Loucy (cell line): Measurements from ENCODE around the gene ZBTB37.

ENCODE experiments used
- H2AFZ ChIP-seq: fragments of 200-600 bp; sonication (generic); 2 replicates; pipeline ENCODE4 v1.6.0; 2016; ENCODE audit warnings: antibody characterized with exemption, mild to moderate bottlenecking, low read length, moderate library complexity
- H3F3A ChIP-seq: fragments of 200-600 bp; 2 replicates; pipeline ENCODE4 v1.6.0; 2016; ENCODE audit warnings: antibody characterized with exemption, low read depth, mild to moderate bottlenecking
- H3K27me3 ChIP-seq: fragments of 200-600 bp; sonication (generic); 2 replicates; pipeline ENCODE4 v1.6.1; 2014; ENCODE audit warnings: low read length, mild to moderate bottlenecking; ENCODE audit not compliant: insufficient read depth, poor library complexity, severe bottlenecking
- H3K36me3 ChIP-seq: fragments of 200-600 bp; sonication (generic); 2 replicates; pipeline ENCODE4 v1.6.1; 2016; ENCODE audit warnings: low read length; ENCODE audit not compliant: insufficient read depth
- H3K4me1 ChIP-seq: fragments of 200-600 bp; sonication (generic); 2 replicates; pipeline ENCODE4 v1.5.1; 2014; ENCODE audit warnings: low read length, mild to moderate bottlenecking; ENCODE audit not compliant: insufficient read depth, poor library complexity, severe bottlenecking
- H3K4me2 ChIP-seq: fragments of 200-600 bp; sonication (generic); 2 replicates; pipeline ENCODE4 v1.6.0; 2014; ENCODE audit warnings: antibody characterized with exemption, low read length, low read depth, mild to moderate bottlenecking; ENCODE audit not compliant: poor library complexity, severe bottlenecking
- H3K4me3 ChIP-seq: fragments of 200-600 bp; sonication (generic); 2 replicates; pipeline ENCODE4 v1.5.1; 2014; ENCODE audit warnings: low read length, mild to moderate bottlenecking, mixed read lengths; ENCODE audit not compliant: poor library complexity, severe bottlenecking
- H3K79me2 ChIP-seq: fragments of 200-600 bp; sonication (generic); 2 replicates; pipeline ENCODE4 v1.6.1; 2014; ENCODE audit warnings: low read length; ENCODE audit not compliant: insufficient read depth
- H3K9ac ChIP-seq: fragments of 200-600 bp; sonication (generic); 2 replicates; pipeline ENCODE4 v1.6.0; 2014; ENCODE audit warnings: mild to moderate bottlenecking, low read depth, low read length, moderate library complexity; ENCODE audit not compliant: poor library complexity, severe bottlenecking
- H3K9me2 ChIP-seq: fragments of 200-600 bp; sonication (generic); replicated peaks from 2 replicates; pipeline ENCODE4 v1.6.1; 2016; ENCODE audit warnings: low read depth, low read length, mixed read lengths
- H3K9me3 ChIP-seq: fragments of 200-600 bp; sonication (generic); 2 replicates; pipeline ENCODE4 v1.6.1; 2014; ENCODE audit warnings: mild to moderate bottlenecking, antibody characterized with exemption, low read length, low read depth; ENCODE audit not compliant: insufficient read depth
- H4K20me1 ChIP-seq: fragments of 200-600 bp; sonication (generic); 2 replicates; pipeline ENCODE4 v1.6.0; 2014; ENCODE audit warnings: antibody characterized with exemption, low read length, mild to moderate bottlenecking; ENCODE audit not compliant: insufficient read depth, poor library complexity, severe bottlenecking
- EZH2phosphoT487 ChIP-seq: fragments of 200-600 bp; IDR thresholded peaks from 2 replicates; pipeline ENCODE4 v1.6.1; 2018; ENCODE audit warnings: antibody characterized with exemption, mild to moderate bottlenecking, moderate library complexity, borderline replicate concordance
- TF ChIP-seq, protein P1 (sequence below): fragments of 200-600 bp; sonication (generic); conservative IDR thresholded peaks from 2 replicates; pipeline ENCODE4 v1.5.1; 2014; ENCODE audit warnings: mild to moderate bottlenecking, antibody characterized with exemption, low read length

The ZBTB37 gene

DNA sequence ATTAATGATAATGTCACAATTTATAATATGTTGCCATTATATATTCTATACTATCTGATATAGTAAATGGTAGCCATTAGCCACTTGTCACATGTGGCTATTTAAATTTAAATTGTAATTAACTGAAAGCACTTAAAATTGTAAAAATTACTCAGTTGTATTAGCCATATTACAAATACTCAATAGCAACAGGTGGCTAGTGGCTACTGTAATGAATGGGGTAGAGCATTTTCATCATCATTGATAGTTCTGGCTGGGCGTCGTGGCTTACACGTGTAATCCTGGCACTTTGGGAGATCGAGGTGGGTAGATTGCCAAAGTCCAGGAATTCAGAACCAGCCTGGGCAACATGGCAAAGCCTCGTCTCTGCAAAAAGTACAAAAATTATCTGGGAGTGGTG is 16.5 kb downstream of the ZBTB37 start:
- Histone ChIP-seq H3K36me3 (peaks cover 12% of the 10 kb centered on the region; the same call in 1 of the 2 replicates), H3K9me2 (no peaks in the 10 kb centered on the region), H3K27me3 (no peaks in the 10 kb centered on the region), H4K20me1 (no peaks in the 10 kb centered on the region), H3K9me3 (no peaks in the 10 kb centered on the region), H3F3A (no peaks in the 10 kb centered on the region), H3K9ac (no peak overlapping the region), H3K79me2 (no peaks in the 10 kb centered on the region), H3K4me2 (no peak overlapping the region), H3K4me1 (peaks cover 19% of the 10 kb centered on the region), H2AFZ (no peak overlapping the region), H3K4me3 (no peak overlapping the region)
- no peak for TF ChIP-seq EZH2phosphoT487
- TF ChIP-seq, protein P1, sequence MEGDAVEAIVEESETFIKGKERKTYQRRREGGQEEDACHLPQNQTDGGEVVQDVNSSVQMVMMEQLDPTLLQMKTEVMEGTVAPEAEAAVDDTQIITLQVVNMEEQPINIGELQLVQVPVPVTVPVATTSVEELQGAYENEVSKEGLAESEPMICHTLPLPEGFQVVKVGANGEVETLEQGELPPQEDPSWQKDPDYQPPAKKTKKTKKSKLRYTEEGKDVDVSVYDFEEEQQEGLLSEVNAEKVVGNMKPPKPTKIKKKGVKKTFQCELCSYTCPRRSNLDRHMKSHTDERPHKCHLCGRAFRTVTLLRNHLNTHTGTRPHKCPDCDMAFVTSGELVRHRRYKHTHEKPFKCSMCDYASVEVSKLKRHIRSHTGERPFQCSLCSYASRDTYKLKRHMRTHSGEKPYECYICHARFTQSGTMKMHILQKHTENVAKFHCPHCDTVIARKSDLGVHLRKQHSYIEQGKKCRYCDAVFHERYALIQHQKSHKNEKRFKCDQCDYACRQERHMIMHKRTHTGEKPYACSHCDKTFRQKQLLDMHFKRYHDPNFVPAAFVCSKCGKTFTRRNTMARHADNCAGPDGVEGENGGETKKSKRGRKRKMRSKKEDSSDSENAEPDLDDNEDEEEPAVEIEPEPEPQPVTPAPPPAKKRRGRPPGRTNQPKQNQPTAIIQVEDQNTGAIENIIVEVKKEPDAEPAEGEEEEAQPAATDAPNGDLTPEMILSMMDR: no peak

DNA sequence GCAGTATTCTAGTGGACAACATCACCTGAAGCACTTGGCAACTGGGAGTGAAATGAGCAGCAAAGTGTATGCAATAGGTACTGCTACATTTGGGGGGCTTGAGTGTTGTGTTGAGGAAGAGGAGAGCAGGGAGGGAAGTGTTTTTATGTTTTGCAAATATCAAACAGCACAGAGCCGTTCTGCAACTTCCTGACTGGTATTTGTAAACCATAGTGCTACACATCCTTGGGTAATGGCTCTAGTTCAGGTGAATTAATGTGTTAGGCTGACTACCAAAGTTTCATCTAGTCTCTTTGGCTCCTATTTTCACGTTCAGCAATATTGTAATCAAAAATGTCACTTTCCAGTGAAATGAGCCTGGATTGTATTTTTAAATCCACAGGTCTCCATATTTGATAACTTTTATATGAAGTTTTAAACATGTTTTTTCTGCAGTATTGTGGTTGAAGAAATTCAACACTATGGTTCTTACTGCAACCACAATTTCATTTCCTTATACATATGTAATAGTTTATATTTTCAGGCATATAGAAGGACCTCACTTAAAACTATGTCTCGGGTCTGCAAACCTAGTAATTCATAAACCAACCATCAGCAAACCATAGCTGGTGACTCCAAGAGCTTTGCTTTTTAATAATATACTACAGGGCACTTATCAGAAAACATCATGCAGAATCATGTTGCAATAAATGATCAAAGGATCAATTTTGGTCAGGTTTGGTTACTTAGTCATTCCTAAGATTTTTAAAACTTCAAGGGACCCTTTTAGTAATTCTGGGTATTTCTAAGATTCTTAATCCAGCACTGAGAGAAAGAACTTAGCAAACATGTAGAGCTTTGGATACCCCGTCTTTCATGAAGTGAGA is 18.8 kb downstream of the ZBTB37 start:
- H3K4me3 ChIP-seq: no peak overlapping the region
- peak overlapping the region; percentile 19 for H3K4me2 ChIP-seq
- H3K79me2 ChIP-seq: no peaks in the 10 kb centered on the region
- H3K9me3 ChIP-seq: no peaks in the 10 kb centered on the region
- no peak overlapping the region for H3K9ac ChIP-seq
- no peaks in the 10 kb centered on the region for H3K27me3 ChIP-seq
- peaks cover 12% of the 10 kb centered on the region; the same call in 1 of the 2 replicates for H3K36me3 ChIP-seq
- no peak for TF ChIP-seq EZH2phosphoT487
- TF ChIP-seq, protein P1: no peak
- no peak overlapping the region; the same call in 1 of the 2 replicates for H2AFZ ChIP-seq
- H3K4me1 ChIP-seq: peaks cover 16% of the 10 kb centered on the region
- H3K9me2 ChIP-seq: no peaks in the 10 kb centered on the region
- H4K20me1 ChIP-seq: no peaks in the 10 kb centered on the region
- H3F3A ChIP-seq: no peaks in the 10 kb centered on the region

DNA sequence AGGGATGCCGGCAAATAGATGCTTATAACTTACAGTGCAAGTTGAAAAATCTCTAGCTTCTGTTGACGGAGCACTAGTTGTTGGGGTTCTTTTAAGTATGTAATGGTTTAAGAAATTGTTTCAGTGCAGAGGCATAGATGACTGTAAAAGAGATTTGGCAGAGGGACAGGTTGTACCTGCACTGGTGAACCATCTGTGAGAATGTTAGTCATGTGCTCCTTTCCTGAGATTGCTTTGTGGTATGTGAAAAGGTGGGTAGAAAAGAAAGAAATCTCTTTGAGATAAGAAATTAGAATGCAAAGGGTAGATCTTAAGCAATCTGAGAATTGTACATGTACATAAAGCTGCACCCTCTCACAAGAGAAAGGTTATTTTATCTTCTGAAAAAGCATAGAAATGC is 19.4 kb downstream of the ZBTB37 start:
- H3F3A ChIP-seq: no peaks in the 10 kb centered on the region

More for the DNA sequence above, 19.4 kb downstream of the ZBTB37 start:
- Histone ChIP-seq H2AFZ (no peak overlapping the region), H3K4me1 (peaks cover 16% of the 10 kb centered on the region), H3K4me2 (no peak overlapping the region), H3K9me2 (no peaks in the 10 kb centered on the region), H3K9me3 (no peaks in the 10 kb centered on the region), H3K27me3 (no peaks in the 10 kb centered on the region), H3K9ac (no peak overlapping the region), H4K20me1 (no peaks in the 10 kb centered on the region), H3K79me2 (no peaks in the 10 kb centered on the region), H3K36me3 (peaks cover 12% of the 10 kb centered on the region; the same call in 1 of the 2 replicates), H3K4me3 (no peak overlapping the region)
- no peak for TF ChIP-seq EZH2phosphoT487
- TF ChIP-seq, protein P1: no peak
